ENCODE data around the gene COL23A1. TPM values are rescaled to one million over a fixed set of nuclear protein-coding genes. Genes with fewer than 3 reads are reported as not detected.

Gene COL23A1
- total RNA-seq, 4 donors from 2014 or later, result 0.83 to 1.8 (median 1.5) TPM

- Histone ChIP-seq H3K36me3 (peaks cover 28 to 48% (median 45%) of the 10 kb centered on the region in 4 donors), H3K27ac (replicated peaks in 1 of 4) (peak overlapping the region; percentile 91 to 98 (median 98)), H3K4me1 (peaks cover 26 to 43% (median 29%) of the 10 kb centered on the region in 4 donors), H3K4me3 (peak overlapping the region; percentile 90 to 99 (median 98)), H3K27me3 (no peaks in the 10 kb centered on the region), H3K9me3 (no peaks in the 10 kb centered on the region)
- 12% methylated on average over 5 of the region's 5 CpGs for WGBS
- DNase-seq (ENCODE audit: extremely low spot score), result no peak
- intact Hi-C loops (cut with DNase I), result loop anchor here (2.0 kb wide), 1 partner anchor 27 kb away; the partner anchor contains the start of gene PHYKPL
- no peak for TF ChIP-seq POLR2AphosphoS5 (IDR thresholded peaks at IDR 0.05)
- TF ChIP-seq EP300 (IDR thresholded peaks at IDR 0.05), result no peak
- no peak for TF ChIP-seq CTCF (IDR thresholded peaks at IDR 0.05)
- no peak for TF ChIP-seq POLR2A (IDR thresholded peaks at IDR 0.05; ENCODE audit: low read depth)
Measured at GRCh38 chr5:178205749-178206047, 384.5 kb downstream of the COL23A1 start.

GRCh38 chr5:178204935-178205748 is 385.1 kb downstream of the COL23A1 start:
- intact Hi-C loops (cut with DNase I), result loop anchor here (2.0 to 5.0 kb wide), 2 partner anchors 28 to 53 kb away; partner anchors contain the start of genes NHP2 and PHYKPL
- DNase-seq (ENCODE audit: extremely low spot score), result peak; percentile 94
- Histone ChIP-seq H3K9me3 (no peaks in the 10 kb centered on the region), H3K36me3 (peaks cover 22 to 43% (median 39%) of the 10 kb centered on the region in 4 donors), H3K4me3 (peak overlapping the region; percentile 90 to 99 (median 98)), H3K4me1 (peaks cover 26 to 43% (median 29%) of the 10 kb centered on the region in 4 donors), H3K27ac (replicated peaks in 1 of 4) (peak overlapping the region; percentile 91 to 98 (median 98)), H3K27me3 (no peaks in the 10 kb centered on the region)
- no CpG with 5 or more reads among the region's 90 CpGs for WGBS
- no peak for TF ChIP-seq CTCF (IDR thresholded peaks at IDR 0.05)
- TF ChIP-seq POLR2A (IDR thresholded peaks at IDR 0.05; ENCODE audit: low read depth), result peak; percentile 15
- TF ChIP-seq POLR2AphosphoS5 (IDR thresholded peaks at IDR 0.05), result peak; percentile 37 to 45
- no peak for TF ChIP-seq EP300 (IDR thresholded peaks at IDR 0.05)

- intact Hi-C loops (cut with DNase I), result loop anchor here (2.0 to 5.0 kb wide), 2 partner anchors 28 to 52 kb away; partner anchors contain the start of genes NHP2 and PHYKPL
- no peaks in the 10 kb centered on the region for H3K27me3 ChIP-seq
Measured at GRCh38 chr5:178204182-178204934, 385.8 kb downstream of the COL23A1 start, which contains the start of gene HNRNPAB. Gene HNRNPAB (plus strand): TSS chr5:178204533. CDS start chr5:178204838, 305 bp downstream.

More at GRCh38 chr5:178204182-178204934, 385.8 kb downstream of the COL23A1 start, which contains the start of gene HNRNPAB:
- under 1% methylated on average over 47 of the region's 96 CpGs for WGBS
- Histone ChIP-seq H3K9me3 (no peaks in the 10 kb centered on the region), H3K4me3 (peak within 1 kb of the TSS; percentile 90 to 99 (median 98)), H3K36me3 (peaks cover 14 to 35% (median 31%) of the 10 kb centered on the region in 4 donors), H3K27ac (replicated peaks in 1 of 4) (peak within 1 kb of the TSS; percentile 91 to 98 (median 98)), H3K4me1 (peaks cover 26 to 43% (median 29%) of the 10 kb centered on the region in 4 donors)
- DNase-seq (ENCODE audit: extremely low spot score), result peak; percentile 99
- TF ChIP-seq CTCF (IDR thresholded peaks at IDR 0.05), result no peak
- peak; percentile 94 for TF ChIP-seq POLR2A (IDR thresholded peaks at IDR 0.05; ENCODE audit: low read depth)
- TF ChIP-seq POLR2AphosphoS5 (IDR thresholded peaks at IDR 0.05), result peak; percentile 100
- no peak for TF ChIP-seq EP300 (IDR thresholded peaks at IDR 0.05)
